Left lobe of liver (tissue), 2 donors: ENCODE data around the gene AVPR2. TPM values are rescaled to one million over a fixed set of nuclear protein-coding genes. Genes with fewer than 3 reads are reported as not detected.

Experiments used
- ATAC-seq: fragments of 200-7000 bp; cut with Tn5 transposase; one replicate; pipeline ENCODE4 v1.9.1; 2020; ENCODE audit warnings: mild to moderate bottlenecking, moderate library complexity
- DNase-seq: peaks from one replicate; pipeline ENCODE4 v3.0.0-alpha.2; 2020; ENCODE audit warnings: low spot score
- total RNA-seq: library from RNA; stranded (reverse); gene quantifications from one replicate; pipeline ENCODE4 v1.2.1, GENCODE V29; 2021
- donor health status: DM: no; HTN: no; CAD: no; lungs with moderate emphysema.
- donor health status: DM: no; HTN: yes; CAD: no.

The AVPR2 gene
- total RNA-seq, 1 donor from 2014 or later, result not detected

DNA sequence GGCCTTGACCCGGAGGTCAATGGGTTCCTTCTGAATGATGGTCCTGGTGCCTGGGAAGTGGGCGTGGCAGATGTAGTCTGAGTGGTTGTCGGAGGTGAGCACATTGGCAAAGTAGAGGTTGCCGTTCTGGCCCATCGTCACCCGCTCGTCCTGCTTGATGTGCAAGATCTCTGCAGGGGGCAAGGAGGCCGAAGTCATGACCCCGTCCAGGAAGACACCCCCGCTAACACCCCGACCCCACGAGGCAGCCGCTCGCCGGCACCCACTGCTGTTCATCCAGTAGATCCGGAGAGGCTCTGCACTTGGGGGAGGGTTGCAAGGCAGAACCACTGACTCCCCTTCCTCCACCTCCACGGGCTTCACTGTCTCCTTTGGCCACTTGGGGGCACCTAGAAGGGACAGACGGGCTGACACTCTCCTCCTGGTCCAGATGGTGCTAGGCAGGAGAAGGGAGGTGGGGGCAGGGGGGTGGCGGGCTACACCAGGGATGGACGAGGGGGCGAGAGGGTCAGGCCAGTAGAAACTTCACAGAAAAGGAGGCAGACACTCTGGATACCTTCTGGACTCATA lies 33.6 kb upstream of the AVPR2 start:
- no peak for DNase-seq
- no peak for ATAC-seq

GRCh38 chrX:153871451-153871850 lies 33.0 kb upstream of the AVPR2 start:
- ATAC-seq (no peak), DNase-seq (no peak)

DNA sequence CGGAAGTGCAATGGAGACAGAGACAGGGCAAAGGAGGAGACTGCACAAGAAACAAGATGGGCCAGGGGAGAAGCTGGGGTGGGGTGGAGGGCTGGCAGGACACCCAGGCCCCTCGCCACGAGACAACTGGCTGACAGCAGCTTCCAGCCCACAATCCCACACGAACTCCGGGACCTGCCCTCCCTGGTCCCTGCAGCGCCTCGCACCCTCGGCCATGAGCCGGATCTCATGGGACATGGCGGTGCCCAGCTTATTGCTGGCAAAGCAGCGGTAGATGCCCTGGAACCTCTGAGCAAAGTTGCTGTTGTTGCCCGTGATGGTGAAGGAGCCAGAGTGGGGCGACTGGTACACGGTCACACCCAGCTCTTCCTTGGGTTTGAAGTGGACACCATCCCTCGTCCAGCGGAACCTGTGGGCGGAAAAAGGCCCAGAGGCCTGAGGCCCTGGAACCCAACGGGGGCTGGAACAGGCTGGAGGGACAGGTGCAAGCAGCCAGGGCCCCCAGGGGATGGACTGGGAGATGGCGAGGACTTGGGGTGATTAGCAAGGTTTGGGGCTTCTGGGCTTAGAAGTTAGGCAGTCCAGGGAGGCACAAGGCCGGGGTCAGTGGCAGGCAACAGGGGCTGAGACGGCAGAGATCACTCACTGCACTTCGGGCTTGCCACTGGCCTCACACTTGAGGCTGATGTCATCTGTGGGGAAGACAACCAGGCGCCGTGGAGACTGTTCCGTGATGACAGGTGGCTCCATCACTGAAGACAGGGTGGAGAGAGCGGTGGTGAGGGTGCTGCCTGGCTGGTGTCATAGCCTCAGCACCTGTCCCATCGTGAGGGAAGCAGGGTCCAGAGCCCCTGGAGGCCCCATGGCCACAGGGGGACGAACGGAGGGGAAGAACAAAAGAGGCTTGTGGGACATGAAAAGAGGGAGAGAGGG lies 32.3 kb upstream of the AVPR2 start:
- ATAC-seq (no peak), DNase-seq (no peak)

GRCh38 chrX:153873282-153874084 lies 31.0 kb upstream of the AVPR2 start:
- DNase-seq (no peak), ATAC-seq (no peak)

DNA sequence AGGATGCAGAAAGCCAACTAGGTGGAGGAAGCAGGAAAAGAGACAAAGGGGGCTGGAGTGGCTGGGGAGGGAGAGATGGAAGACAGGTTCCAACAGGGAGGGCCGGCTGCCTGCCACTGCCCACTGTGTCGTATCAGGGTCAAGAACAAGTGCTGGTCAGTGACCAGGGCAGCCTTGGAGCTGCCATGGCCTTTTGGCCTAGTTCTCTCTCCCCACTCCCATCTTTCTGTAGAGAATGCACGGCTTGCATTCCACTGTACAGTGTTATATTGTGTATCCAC lies 30.4 kb upstream of the AVPR2 start:
- no peak for ATAC-seq

DNA sequence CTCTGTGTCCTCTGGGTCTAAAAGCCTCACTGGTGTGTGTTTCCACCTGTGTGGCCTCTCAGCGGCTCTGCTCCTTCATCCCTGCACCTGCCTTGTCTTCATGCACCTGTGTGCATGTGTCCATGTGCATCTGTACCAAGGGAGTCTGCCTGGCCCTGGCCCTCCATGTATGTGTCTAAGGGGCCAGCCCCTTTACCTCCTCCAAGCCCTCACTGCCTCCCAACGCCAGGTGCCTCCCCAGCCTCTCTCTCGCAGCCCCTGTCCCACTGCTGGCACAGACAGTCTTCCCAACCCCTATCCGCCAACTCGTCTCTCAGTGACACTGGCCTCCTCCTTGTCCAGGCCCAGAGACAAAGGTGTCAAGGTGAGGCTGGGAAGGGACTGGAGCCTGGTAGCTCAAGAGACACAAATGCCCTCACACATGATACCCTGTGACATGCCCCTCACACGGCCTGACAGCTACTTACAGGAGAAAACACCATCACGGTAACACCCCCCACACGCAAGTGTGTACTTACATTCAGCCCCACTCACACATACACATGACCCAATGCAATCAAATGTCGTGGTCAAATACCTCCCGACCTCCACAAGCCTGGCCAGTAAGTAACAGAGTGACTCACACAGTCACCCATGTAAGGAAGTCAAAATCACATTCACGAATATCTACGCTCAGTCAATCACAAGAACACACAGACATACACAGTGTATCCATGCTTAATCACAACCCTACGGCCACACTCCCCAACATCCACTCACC lies 29.9 kb upstream of the AVPR2 start:
- ATAC-seq (no peak), DNase-seq (no peak)

More for the DNA sequence above, 30.4 kb upstream of the AVPR2 start:
- no peak for DNase-seq

GRCh38 chrX:153875391-153876111 lies 28.9 kb upstream of the AVPR2 start:
- DNase-seq (no peak), ATAC-seq (peak; percentile 82)

DNA sequence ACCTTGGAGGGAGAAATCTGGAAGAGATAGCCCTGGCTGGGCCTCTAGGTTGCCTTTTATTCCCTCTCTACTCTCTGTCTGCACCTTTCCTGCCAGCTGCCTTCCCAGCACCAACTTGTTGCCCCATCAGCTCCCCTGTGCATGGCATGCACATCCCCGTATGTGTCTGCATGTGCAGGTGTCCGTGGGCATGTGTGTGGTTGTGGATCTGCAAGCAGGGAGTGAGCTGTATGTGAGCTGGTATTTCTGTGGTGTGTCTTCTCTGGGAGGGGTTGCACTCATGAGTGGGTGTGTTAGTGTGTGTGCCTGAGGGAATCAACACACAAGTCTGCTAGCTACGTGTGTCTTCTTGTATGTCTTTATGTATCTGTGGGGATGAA lies 28.4 kb upstream of the AVPR2 start:
- no peak for DNase-seq
- no peak for ATAC-seq

DNA sequence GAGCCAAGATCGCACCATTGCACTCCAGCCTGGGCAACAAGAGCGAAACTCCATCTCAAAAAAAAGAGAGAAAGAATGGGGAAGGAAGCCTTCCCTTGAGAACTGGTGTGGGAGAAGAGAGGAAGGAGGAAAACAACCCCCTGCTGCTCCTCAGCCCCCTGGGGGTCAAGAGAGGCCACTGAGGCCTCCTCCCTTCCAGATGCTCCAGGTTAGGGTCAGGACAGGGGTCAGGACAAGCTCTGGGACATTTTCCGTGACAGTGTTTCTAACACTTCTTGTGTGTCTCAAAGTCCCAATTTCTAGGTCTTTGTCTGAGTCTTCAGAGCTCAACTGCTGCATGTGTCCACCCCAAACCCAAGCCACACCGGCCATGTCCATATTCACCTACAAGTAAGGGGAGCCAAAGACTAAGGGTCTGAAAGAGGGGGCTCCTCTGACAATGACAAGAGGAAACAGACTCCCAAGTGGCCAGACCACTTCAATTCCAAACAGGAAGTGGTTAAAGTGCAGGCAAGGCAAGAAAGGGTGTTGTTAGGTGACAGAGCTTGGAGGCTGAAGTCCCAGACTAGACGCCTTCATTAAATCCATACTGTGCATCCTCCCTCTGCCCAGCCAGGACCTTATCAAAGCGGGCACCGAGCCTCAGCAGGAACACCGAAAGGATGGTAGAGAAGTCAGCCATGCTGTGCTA lies 26.8 kb upstream of the AVPR2 start:
- DNase-seq (no peak), ATAC-seq (no peak)

- ATAC-seq, result no peak
Observed at GRCh38 chrX:153878345-153878744, 26.1 kb upstream of the AVPR2 start.

GRCh38 chrX:153878969-153879653 lies 25.4 kb upstream of the AVPR2 start:
- no peak for DNase-seq
- no peak for ATAC-seq

More at GRCh38 chrX:153878345-153878744, 26.1 kb upstream of the AVPR2 start:
- DNase-seq, result no peak

DNA sequence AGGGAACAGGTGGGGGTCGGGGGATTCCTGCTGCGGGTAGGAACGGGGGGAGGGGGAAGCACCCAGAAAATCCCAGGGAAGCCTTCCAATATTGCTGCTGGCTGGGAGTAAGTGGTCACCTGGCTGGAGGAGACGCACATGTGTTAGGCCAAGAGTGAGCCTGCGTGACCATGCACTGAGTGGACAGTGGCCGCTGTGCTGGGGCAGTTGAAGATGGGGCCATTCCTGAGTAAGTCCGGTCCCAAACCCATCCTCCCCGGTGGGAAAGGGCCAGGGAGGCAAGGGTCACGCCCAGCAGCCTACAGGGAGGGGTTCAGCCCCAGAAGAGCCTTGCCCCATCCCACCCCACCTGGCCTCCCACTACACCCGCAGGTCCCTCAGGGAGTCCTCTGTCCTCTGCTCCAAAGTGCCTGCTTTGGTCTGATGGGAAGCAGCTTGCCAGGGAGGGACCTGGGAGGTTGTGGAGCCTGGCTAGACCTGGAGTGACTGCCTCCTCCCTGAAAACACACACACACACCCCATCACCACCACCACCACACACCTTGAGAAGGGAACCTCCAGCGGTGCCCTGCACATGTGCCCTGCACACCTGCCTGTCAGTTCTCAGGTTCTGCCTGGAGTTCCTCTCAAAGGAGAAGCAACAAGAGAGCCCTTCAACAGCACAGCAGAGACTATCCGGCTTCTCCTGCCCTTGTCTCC lies 24.6 kb upstream of the AVPR2 start:
- DNase-seq (no peak), ATAC-seq (no peak)

DNA sequence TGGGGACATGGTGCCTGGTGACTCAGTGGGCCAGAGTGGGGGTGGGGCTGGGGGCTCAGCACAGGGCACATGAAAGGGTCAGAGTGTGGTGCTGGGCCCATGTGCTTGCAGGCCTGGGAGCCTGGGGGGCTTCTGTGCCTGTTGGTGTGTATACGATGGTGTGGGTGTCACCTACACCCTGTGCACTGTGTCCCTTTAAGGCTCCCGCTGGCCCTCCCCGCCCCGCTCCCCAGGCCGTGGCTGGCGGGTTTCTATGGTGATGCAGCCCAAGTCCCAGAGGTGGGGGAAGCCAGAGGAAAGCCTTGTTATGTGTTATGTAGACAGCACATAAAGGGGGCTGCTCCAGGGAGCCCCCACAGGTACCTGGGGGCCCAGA lies 24.0 kb upstream of the AVPR2 start:
- DNase-seq, result no peak
- no peak for ATAC-seq

DNA sequence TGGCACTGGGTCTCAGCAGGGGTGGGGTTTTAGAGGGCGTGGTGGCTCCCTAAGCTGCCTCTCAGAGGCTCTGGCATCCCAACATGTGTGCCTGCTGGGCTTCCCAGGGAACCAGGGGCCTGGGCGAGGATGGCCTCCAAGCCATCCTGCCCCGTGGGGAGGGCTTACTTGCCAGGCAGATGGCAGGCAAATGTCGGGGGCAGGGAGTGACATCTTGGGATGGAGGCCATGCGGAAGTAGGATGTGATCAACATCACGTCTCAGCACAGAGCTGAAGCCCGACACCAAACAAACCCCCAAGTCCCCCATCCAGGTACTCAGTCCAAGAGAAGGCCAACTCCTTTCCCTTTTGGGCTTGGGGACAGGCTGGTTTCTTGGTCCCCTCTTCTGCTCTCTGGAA lies 23.2 kb upstream of the AVPR2 start:
- no peak for DNase-seq
- ATAC-seq, result no peak

DNA sequence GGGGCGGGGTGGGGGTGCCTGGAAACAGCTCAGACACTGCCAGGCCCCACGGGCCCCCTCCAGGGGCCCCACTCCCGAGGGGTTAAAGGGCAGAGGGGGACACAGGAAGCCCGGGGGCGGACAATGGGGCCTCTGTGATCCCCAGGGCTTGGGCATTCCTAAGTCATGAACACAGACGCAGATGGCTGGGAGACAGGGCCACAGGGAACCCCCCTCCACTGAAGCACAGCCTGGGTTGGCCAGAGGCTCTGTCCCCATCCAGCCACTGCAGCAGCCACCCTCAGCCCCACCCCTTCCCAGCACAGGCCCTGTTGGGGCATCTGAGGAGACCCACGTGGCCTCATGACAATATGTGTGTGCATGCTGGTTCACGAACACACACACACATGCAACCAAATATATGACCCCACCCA lies 22.4 kb upstream of the AVPR2 start:
- no peak for ATAC-seq

DNA sequence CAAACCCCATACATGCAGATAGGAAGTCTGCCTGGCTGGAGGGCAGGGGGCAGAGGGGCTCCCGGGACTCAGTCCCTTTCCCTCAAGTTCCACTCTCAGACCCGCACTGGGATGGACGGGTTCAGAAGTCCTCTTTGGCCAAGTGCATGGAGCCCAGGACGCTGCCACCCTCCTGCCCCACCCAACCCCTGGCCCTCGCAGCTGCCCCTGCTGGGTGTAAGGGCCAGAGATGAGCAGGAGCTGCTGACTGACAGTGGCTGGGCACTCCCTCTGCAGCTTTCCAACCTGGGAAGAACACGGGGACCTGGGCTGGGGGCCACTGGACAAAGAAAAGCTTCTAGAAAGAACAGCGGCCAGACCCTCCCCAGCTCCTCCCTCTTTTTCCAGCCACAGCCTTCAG lies 21.9 kb upstream of the AVPR2 start:
- DNase-seq (no peak), ATAC-seq (no peak)

More for the DNA sequence above, 22.4 kb upstream of the AVPR2 start:
- DNase-seq, result no peak

DNA sequence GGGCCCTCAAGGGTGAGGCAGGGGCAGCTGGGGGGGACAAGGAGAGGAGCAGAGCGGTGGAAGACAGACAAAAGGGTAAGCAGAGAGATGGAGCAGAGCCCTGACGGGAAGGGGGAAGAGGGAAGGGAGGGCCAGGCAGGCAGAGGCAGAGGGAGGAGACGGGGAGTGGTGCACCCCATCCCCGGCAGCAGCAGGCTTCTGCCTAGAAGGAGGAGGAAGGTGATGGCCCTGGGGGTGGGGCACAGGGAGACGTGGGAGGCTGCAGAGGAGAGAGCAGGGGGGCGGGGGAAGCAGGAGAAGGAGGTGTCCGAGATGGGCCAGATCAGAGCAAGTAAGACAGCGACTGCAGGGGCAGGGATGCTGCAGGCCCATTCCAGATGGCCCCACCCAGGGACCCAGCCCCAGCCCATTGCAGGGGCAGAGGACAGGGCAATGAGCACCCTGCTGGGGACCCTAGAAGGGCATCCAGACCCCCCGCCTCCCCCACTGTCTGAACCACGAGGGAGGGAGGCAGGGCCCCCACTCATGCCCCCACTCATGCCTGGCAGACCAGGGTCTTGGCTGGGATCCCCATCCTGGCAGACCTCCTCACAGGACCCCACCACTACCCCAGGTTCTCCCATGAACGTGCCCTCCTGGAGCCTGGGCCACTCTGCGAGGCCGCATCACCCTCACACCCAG lies 21.2 kb upstream of the AVPR2 start:
- no peak for ATAC-seq
- DNase-seq, result no peak

- no peak for DNase-seq
- no peak for ATAC-seq
Observed at GRCh38 chrX:153884136-153884535, 20.3 kb upstream of the AVPR2 start.
